PC-9 (cell line): Measurements from ENCODE around the gene ATG5. TPM values are rescaled to one million over a fixed set of nuclear protein-coding genes. Genes with fewer than 3 reads are reported as not detected.

Source experiments
- BruUV-seq: library from RNA; stranded (reverse); fragments of 400-500 nt; replicated peaks from 2 replicates; lab custom pipeline; 2021; lab: Mats Ljungman, UMichigan
- CTCF ChIA-PET: fragments of 300-600 bp; sonication (Branson Sonifier 250); formaldehyde crosslinking; loops from one replicate; lab custom pipeline; 2022; ENCODE audit warnings: antibody characterized with exemption; lab: Charles Lee
- POLR2A ChIA-PET: fragments of 300-600 bp; sonication (Branson Sonifier 250); formaldehyde crosslinking; loops from one replicate; lab custom pipeline; 2022; ENCODE audit warnings: antibody characterized with exemption; ENCODE audit not compliant: unreplicated experiment; lab: Charles Lee
- DNase-seq, 2 experiments: peaks; one replicate each; pipeline versions ENCODE4 v3.0.0 to v3.0.0-alpha.2; 2015 to 2022; ENCODE audit warnings: mixed read lengths in 1 of 2
- H2AFZ ChIP-seq: fragments of 200-600 bp; sonication (generic); 2 replicates; pipeline ENCODE4 v1.8.1; 2017; ENCODE audit warnings: antibody characterized with exemption
- H3F3A ChIP-seq: fragments of 200-600 bp; sonication (generic); 2 replicates; pipeline ENCODE4 v1.8.1; 2017; ENCODE audit warnings: antibody characterized with exemption, mild to moderate bottlenecking, low read depth; ENCODE audit not compliant: insufficient read depth
- H3K27ac ChIP-seq: fragments of 200-600 bp; sonication (generic); 2 replicates; pipeline ENCODE4 v1.6.1; 2016; ENCODE audit warnings: mixed run types
- H3K27me3 ChIP-seq: fragments of 200-600 bp; sonication (generic); 2 replicates; pipeline ENCODE4 v1.6.1; 2016; ENCODE audit warnings: low read depth, mixed run types; ENCODE audit not compliant: insufficient read depth
- H3K36me3 ChIP-seq: fragments of 200-600 bp; sonication (generic); 2 replicates; pipeline ENCODE4 v1.6.1; 2016; ENCODE audit warnings: low read depth, mixed run types
- H3K4me1 ChIP-seq: fragments of 200-600 bp; sonication (generic); replicated peaks from 2 replicates; pipeline ENCODE4 v1.6.1; 2016; ENCODE audit warnings: mixed run types; ENCODE audit not compliant: insufficient read depth
- H3K4me2 ChIP-seq: fragments of 200-600 bp; sonication (generic); 2 replicates; pipeline ENCODE4 v1.6.1; 2017; ENCODE audit warnings: mixed run types
- H3K4me3 ChIP-seq: fragments of 200-600 bp; sonication (generic); 2 replicates; pipeline ENCODE4 v1.6.1; 2016; ENCODE audit warnings: mixed run types
- H3K79me2 ChIP-seq: fragments of 200-600 bp; sonication (generic); 2 replicates; pipeline ENCODE4 v1.6.1; 2017; ENCODE audit warnings: low read depth, mixed run types
- H3K9me2 ChIP-seq: fragments of 200-600 bp; sonication (generic); 2 replicates; pipeline ENCODE4 v1.8.1; 2017; ENCODE audit warnings: mild to moderate bottlenecking; ENCODE audit not compliant: insufficient read depth
- H3K9me3 ChIP-seq: fragments of 200-600 bp; sonication (generic); 2 replicates; pipeline ENCODE4 v1.8.1; 2016; ENCODE audit warnings: low read depth; ENCODE audit not compliant: insufficient read depth
- H4K20me1 ChIP-seq: fragments of 200-600 bp; sonication (generic); 2 replicates; pipeline ENCODE4 v1.8.1; 2017; ENCODE audit not compliant: insufficient read depth
- CTCF ChIP-seq: fragments of 200-600 bp; sonication (generic); conservative IDR thresholded peaks from 2 replicates; pipeline ENCODE4 v1.6.1; 2017; ENCODE audit warnings: mixed run types, antibody characterized with exemption, mild to moderate bottlenecking, moderate library complexity
- EZH2 ChIP-seq: fragments of 200-600 bp; sonication (generic); IDR thresholded peaks from 2 replicates; pipeline ENCODE4 v1.8.0; 2017; ENCODE audit warnings: antibody characterized with exemption, low read depth
- intact Hi-C: fragments of 100-400 bp; cut with micrococcal nuclease; formaldehyde crosslinking; loops from one replicate; pipeline ENCODE4 v1.10.0; 2022; ENCODE audit not compliant: unreplicated experiment
- total RNA-seq: library from RNA; stranded (reverse); gene quantifications from 2 replicates; pipeline ENCODE4 v1.2.3, GENCODE V29; 2021

Gene ATG5
- total RNA-seq, 1 experiment from 2014 or later = 39.8 TPM

- intact Hi-C loops = loop anchor here (10.0 kb wide), 2 partner anchors 77 to 433 kb away; no protein-coding TSS in a partner anchor
- Histone ChIP-seq H3K79me2 (peaks cover 13% of the 10 kb centered on the region; the same call in 1 of the 2 replicates), H3K4me3 (no peak overlapping the region), H4K20me1 (0 out of 2 replicates have a peak, but pooled peaks cover 3% of the 10 kb centered on the region), H3K36me3 (no peaks in the 10 kb centered on the region), H3K27me3 (no peaks in the 10 kb centered on the region), H3K4me2 (no peak overlapping the region), H2AFZ (no peak overlapping the region), H3K9me3 (no peaks in the 10 kb centered on the region), H3K4me1 (0 out of 2 replicates have a peak, but pooled peaks cover 3% of the 10 kb centered on the region), H3F3A (peaks cover 9% of the 10 kb centered on the region; the same call in 1 of the 2 replicates), H3K9me2 (no peaks in the 10 kb centered on the region), H3K27ac (no peak overlapping the region)
- CTCF ChIA-PET = no interaction called here
- POLR2A ChIA-PET = interaction anchor here (0.7 kb wide), 1 partner anchor 226 kb away, joined by 8 read pairs; no protein-coding TSS in a partner anchor
- no TSS peak for BruUV-seq
- TF ChIP-seq EZH2 = no peak
- TF ChIP-seq CTCF = no peak
- DNase-seq = no peak
These were observed 97.7 kb downstream of the ATG5 start for GRCh38 chr6:106227612-106228507.

- no TSS peak for BruUV-seq
- Histone ChIP-seq H3K4me2 (no peak overlapping the region), H2AFZ (no peak overlapping the region), H3K9me2 (no peaks in the 10 kb centered on the region), H3K79me2 (peaks cover 18% of the 10 kb centered on the region; the same call in 1 of the 2 replicates), H3K27me3 (no peaks in the 10 kb centered on the region), H4K20me1 (0 out of 2 replicates have a peak, but pooled peaks cover 3% of the 10 kb centered on the region), H3K4me1 (0 out of 2 replicates have a peak, but pooled peaks cover 3% of the 10 kb centered on the region), H3K9me3 (no peaks in the 10 kb centered on the region), H3K27ac (0 out of 2 replicates have a peak overlapping the region, but pooled peaks have one; percentile 3), H3K4me3 (no peak overlapping the region), H3K36me3 (no peaks in the 10 kb centered on the region), H3F3A (peaks cover 9% of the 10 kb centered on the region; the same call in 1 of the 2 replicates)
- intact Hi-C loops = loop anchor here (10.0 kb wide), 2 partner anchors 78 to 432 kb away; no protein-coding TSS in a partner anchor
- ChIA-PET POLR2A (interaction anchor here (0.6 kb wide), 1 partner anchor 138 kb away, joined by 7 read pairs; no protein-coding TSS in a partner anchor), CTCF (no interaction called here)
- DNase-seq = no peak
- TF ChIP-seq EZH2 (no peak), CTCF (no peak)
These were observed 98.9 kb downstream of the ATG5 start for GRCh38 chr6:106226676-106227075.

- intact Hi-C loops = loop anchor here (10.0 kb wide), 2 partner anchors 79 to 431 kb away; no protein-coding TSS in a partner anchor
- Histone ChIP-seq H4K20me1 (0 out of 2 replicates have a peak, but pooled peaks cover 3% of the 10 kb centered on the region), H3K4me3 (no peak overlapping the region), H3K9me2 (no peaks in the 10 kb centered on the region), H3K27ac (no peak overlapping the region), H3K27me3 (no peaks in the 10 kb centered on the region), H3K4me2 (no peak overlapping the region), H3K79me2 (peaks cover 25% of the 10 kb centered on the region; the same call in 1 of the 2 replicates), H3K4me1 (0 out of 2 replicates have a peak, but pooled peaks cover 3% of the 10 kb centered on the region), H3F3A (peaks cover 9% of the 10 kb centered on the region; the same call in 1 of the 2 replicates), H3K36me3 (no peaks in the 10 kb centered on the region), H2AFZ (no peak overlapping the region), H3K9me3 (no peaks in the 10 kb centered on the region)
- CTCF ChIA-PET = no interaction called here
- POLR2A ChIA-PET = interaction anchor here (0.7 kb wide), 1 partner anchor 19 kb away, joined by 8 read pairs; no protein-coding TSS in a partner anchor
- no peak for DNase-seq
- TF ChIP-seq EZH2 (no peak), CTCF (no peak)
- no TSS peak for BruUV-seq
These were observed 100.0 kb downstream of the ATG5 start for GRCh38 chr6:106225581-106225980.
